Right lobe of liver (tissue), 6 donors: ENCODE data around the gene WDR18. TPM values are rescaled to one million over a fixed set of nuclear protein-coding genes. Genes with fewer than 3 reads are reported as not detected.
"Not testable (repeated sequence)": the region's sequence is repeated elsewhere in the genome, so short reads cannot be mapped to it uniquely, and the experiment has no call there.

Source experiments
- ATAC-seq, 4 donors: fragments of 200-7000 bp; cut with Tn5 transposase; one replicate each; pipeline ENCODE4 v1.9.1; 2020; ENCODE audit warnings: mild to moderate bottlenecking in 4 of 4, moderate library complexity in 4 of 4
- DNase-seq, 3 donors: peaks; one replicate each; pipeline ENCODE4 v3.0.0-alpha.2; 2020
- H3K27ac ChIP-seq, 3 donors: fragments of 200-600 bp; one replicate each; pipeline ENCODE4 v1.8.0; 2022
- H3K27me3 ChIP-seq, 2 donors: fragments of 200-600 bp; one replicate each; pipeline ENCODE4 v1.8.0; 2022
- H3K36me3 ChIP-seq, 4 donors: fragments of 200-600 bp; sonication (generic) in 1 of 4; one replicate each; pipeline versions ENCODE4 v1.5.1 to v1.8.0; 2017 to 2022; ENCODE audit warnings: control low read depth in 1 of 4
- H3K4me1 ChIP-seq, 4 donors: fragments of 200-600 bp; sonication (generic) in 1 of 4; one replicate each; pipeline versions ENCODE4 v1.5.1 to v1.8.0; 2017 to 2022; ENCODE audit warnings: control low read depth in 1 of 4
- H3K4me3 ChIP-seq, 3 donors: fragments of 200-600 bp; one replicate each; pipeline ENCODE4 v1.8.0; 2022
- H3K9me3 ChIP-seq, 4 donors: fragments of 200-600 bp; sonication (generic) in 1 of 4; one replicate each; pipeline versions ENCODE4 v1.5.1 to v1.8.0; 2017 to 2022; ENCODE audit warnings: control low read depth in 1 of 4
- CTCF ChIP-seq, 4 donors: fragments of 200-600 bp in 3 of 4; fragments of 450-650 bp in 1 of 4; IDR thresholded peaks; one replicate each; pipeline versions ENCODE4 v1.5.1 to v1.8.0; 2016 to 2022; ENCODE audit warnings: antibody characterized with exemption in 4 of 4, mild to moderate bottlenecking in 2 of 4
- POLR2A ChIP-seq: fragments of 450-650 bp; IDR thresholded peaks from one replicate; pipeline ENCODE4 v1.6.1; 2017; ENCODE audit warnings: antibody characterized with exemption, mild to moderate bottlenecking
- WGBS: methylation state at CpG from one replicate; pipeline ENCODE4 v1.1.6; 2018; ENCODE audit warnings: low coverage, low lambda C conversion rate; ENCODE audit not compliant: insufficient coverage; ENCODE audit errors: missing lambda C conversion rate; 5-methylcytosine and 5-hydroxymethylcytosine counted together
- intact Hi-C, 2 donors: fragments of 100-400 bp; cut with DNase I; formaldehyde crosslinking; loops; one replicate each; pipeline versions ENCODE4 v1.11.2 to v1.14.1; 2022
- total RNA-seq, 6 experiments: library from RNA; depleted of rRNA in 2 of 6; stranded (reverse); fragments of >200 nt in 2 of 6; fragmentation: NEBNext Ultra II Directional in 3 of 6; extraction: Animal tissue kit (Norgen Biotek cat#: 25700) in 3 of 6; gene quantifications; one replicate each; pipeline versions ENCODE4 v1.1.0 to v1.2.4, GENCODE V29; 2016 to 2023
- donor health status: DM: no; HTN: yes; CAD: no.
- donor health status: DM: no; HTN: no; CAD: no.
- donor health status: DM: no; HTN: no; CAD: no.
- donor health status: DM: no; HTN: yes; CAD: no.
- donor health status: DM: no; HTN: yes; CAD: no.

Gene WDR18
- total RNA-seq, 6 experiments from 2014 or later, result 19.0 to 56.2 (median 29.7) TPM

DNA sequence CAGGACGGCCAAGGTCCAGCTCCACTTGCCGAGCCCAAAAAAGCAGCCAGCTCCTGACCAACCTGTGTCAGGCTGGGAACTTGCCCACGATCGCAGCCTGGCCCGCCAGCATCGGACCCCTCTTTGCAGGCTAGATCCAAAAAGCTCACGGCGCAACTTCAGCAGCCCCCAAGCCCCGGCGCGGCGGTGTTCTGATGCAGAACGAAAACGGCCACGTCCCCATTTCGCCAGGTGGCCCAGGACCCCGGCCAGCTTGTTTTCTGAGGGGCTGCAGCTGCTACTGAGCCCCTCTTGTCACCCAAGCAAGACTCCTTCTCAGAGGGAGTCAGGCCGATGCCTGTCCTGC lies 35.4 kb downstream of the WDR18 start:
- Histone ChIP-seq H3K27ac (peak overlapping the region in 1 of 3 donors; percentile 94), H3K4me1 (peaks cover 0 to 47% (median 11%) of the 10 kb centered on the region in 4 donors), H3K9me3 (no peaks in the 10 kb centered on the region), H3K27me3 (no peaks in the 10 kb centered on the region), H3K4me3 (peak overlapping the region; percentile 72 to 81 (median 72)), H3K36me3 (no peaks in the 10 kb centered on the region)
- DNase-seq, result peak in 1 of 3 donors; percentile 30
- 33% methylated on average over 9 of the region's 18 CpGs for WGBS
- TF ChIP-seq POLR2A (no peak), CTCF (IDR thresholded peaks at IDR 0.05) (no peak)
- ATAC-seq, result no peak
- intact Hi-C loops, result no loop called here

DNA sequence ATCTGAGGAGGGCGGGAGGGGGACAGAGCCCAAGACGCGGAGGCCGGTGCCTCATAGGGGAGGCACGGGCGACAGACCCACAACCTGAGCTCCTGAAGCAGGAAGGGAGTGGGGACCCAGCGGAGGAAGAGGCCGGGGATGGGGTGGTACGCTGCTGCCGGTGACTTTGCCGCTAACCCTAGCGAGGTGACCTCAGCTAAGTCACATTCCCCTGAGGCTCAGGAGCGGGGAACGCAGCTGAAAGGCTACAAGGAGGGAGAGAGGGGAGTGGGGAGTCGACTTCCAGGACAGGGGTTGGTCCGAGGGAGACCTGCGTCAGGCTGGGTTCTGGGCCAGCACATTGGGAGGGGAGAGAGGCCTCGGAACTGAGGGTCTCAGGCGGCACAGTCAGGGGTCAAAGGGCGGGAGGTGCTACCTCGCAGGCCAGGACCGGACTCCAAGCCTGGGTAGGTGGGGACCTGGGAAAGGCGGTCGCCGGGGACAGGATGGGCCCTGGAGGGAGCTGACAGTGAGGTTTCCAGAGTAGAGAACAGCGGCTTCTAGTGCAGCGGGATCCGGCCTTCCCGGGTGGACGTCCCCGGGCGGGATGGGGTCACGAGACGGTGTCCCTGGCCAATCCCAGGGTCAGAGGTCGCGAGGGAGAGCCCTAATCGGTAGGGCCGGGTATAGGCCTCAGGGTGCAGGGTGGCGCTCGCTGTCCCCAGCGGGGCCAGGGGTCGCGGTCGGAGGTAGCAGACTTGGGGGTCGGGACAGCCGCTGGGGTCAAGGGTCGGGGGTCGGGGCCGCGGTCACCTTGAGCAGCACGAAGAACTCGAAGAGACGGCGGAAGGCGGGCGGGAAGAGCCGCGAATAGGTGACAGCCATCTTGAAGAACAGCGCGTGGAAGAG lies 36.1 kb downstream of the WDR18 start:
- intact Hi-C loops, result no loop called here
- peak overlapping the region; percentile 82 to 97 (median 94) for H3K27ac ChIP-seq

DNA sequence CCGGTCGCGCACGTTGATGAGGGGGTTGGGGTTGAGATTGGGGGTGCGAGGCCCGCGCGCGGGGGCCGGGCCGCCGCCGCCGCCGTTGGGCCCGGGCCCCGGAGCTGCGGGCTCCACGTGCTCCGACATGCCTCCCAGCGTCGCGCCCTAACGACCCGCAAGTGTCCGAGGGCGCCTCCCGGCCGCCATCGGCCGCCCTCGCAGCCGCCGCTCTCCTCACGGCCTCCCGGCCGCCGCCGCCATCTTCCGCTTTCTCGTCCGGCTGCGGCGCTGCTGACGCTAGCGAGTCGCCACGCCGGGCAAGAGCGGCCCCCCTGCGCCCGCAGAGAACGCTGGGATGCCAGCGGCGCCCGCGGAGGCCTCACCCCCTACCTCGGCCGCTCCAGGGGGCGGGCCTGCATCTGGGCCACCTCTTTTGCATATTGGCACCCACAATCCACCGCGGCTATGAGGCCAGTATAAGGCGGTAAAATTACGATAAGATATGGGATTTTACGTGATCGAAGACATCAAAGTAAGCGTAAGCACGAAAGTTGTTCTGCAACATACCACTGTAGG lies 36.8 kb downstream of the WDR18 start, which contains the start of gene TMEM259:
TMEM259 (minus strand) TSS at position 256 of the 558 bp plus-strand sequence; CDS start at position 129, 127 bp downstream.
- ATAC-seq (peak; percentile 86 to 93 (median 92)), DNase-seq (peak; percentile 98)
- Histone ChIP-seq H3K27me3 (no peaks in the 10 kb centered on the region), H3K4me3 (peak within 1 kb of the TSS; percentile 72 to 81 (median 72)), H3K36me3 (no peaks in the 10 kb centered on the region), H3K4me1 (peaks cover 0 to 46% (median 11%) of the 10 kb centered on the region in 4 donors), H3K9me3 (no peaks in the 10 kb centered on the region), H3K27ac (peak within 1 kb of the TSS; percentile 82 to 97 (median 94))
- intact Hi-C loops, result no loop called here
- TF ChIP-seq POLR2A, result peak; percentile 89
- TF ChIP-seq CTCF (IDR thresholded peaks at IDR 0.05), result peak in 1 of 4 donors; percentile 16
- 1% methylated on average over 10 of the region's 68 CpGs for WGBS

More for the DNA sequence above, 36.1 kb downstream of the WDR18 start:
- Histone ChIP-seq H3K4me1 (peaks cover 0 to 47% (median 11%) of the 10 kb centered on the region in 4 donors), H3K9me3 (no peaks in the 10 kb centered on the region), H3K4me3 (peak overlapping the region; percentile 72 to 81 (median 72)), H3K27me3 (no peaks in the 10 kb centered on the region), H3K36me3 (no peaks in the 10 kb centered on the region)
- peak; percentile 3 to 42 (median 22) for ATAC-seq
- 1% methylated on average over 16 of the region's 60 CpGs for WGBS
- no peak for TF ChIP-seq POLR2A
- no peak for TF ChIP-seq CTCF (IDR thresholded peaks at IDR 0.05)
- DNase-seq, result peak; percentile 71 to 82 (median 78)

- H3K27ac ChIP-seq, intact Hi-C loops, H3K9me3 ChIP-seq, H3K36me3 ChIP-seq, H3K4me3 ChIP-seq, DNase-seq, H3K27me3 ChIP-seq, ATAC-seq: not testable (repeated sequence)
- peaks cover 0 to 17% (median 0%) of the 10 kb centered on the region in 4 donors for H3K4me1 ChIP-seq
- 84% methylated on average over 4 of the region's 5 CpGs for WGBS
These were observed 39.7 kb downstream of the WDR18 start for GRCh38 chr19:1023883-1024188.

DNA sequence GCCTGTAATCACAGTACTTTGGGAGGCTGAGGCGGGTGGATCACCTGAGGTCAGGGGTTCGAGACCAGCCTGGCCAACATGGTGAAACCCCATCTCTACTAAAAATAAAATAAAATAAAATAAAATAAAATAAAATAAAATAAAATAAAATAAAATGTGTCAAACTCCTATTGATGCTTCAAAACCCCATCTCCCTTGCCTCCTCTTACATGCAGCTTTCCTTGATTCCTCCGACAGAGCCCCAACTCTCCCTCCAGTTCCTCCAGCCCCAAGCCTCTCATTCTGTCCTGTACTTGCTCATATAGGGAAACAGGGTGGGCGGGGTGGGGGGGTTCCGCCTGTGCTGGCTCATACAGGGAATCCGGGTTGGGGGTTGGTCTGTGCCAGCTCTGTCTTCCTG lies 40.9 kb downstream of the WDR18 start:
- intact Hi-C loops, DNase-seq, H3K36me3 ChIP-seq, H3K4me1 ChIP-seq, H3K27ac ChIP-seq, H3K4me3 ChIP-seq, ATAC-seq, H3K27me3 ChIP-seq, H3K9me3 ChIP-seq: not testable (repeated sequence)
- 79% methylated on average over 6 of the region's 6 CpGs for WGBS
